GM12875 (cell line): Measurements from ENCODE around the gene BAMBI.

Source experiments
- H3K4me3 ChIP-seq: one replicate; pipeline ENCODE4 v1.5.1; 2011; ENCODE audit warnings: low read depth, low read length, control low read depth
- TF ChIP-seq, protein P1 (sequence below): IDR thresholded peaks from 2 replicates; pipeline ENCODE4 v1.5.1; 2011; ENCODE audit warnings: low read depth, mild to moderate bottlenecking, control low read depth, inconsistent platforms, low read length, moderate library complexity, borderline replicate concordance; ENCODE audit not compliant: insufficient read depth

Gene BAMBI

GRCh38 chr10:28663576-28664368 lies 13.5 kb upstream of the BAMBI start:
- no peak overlapping the region for H3K4me3 ChIP-seq
- TF ChIP-seq, protein P1, sequence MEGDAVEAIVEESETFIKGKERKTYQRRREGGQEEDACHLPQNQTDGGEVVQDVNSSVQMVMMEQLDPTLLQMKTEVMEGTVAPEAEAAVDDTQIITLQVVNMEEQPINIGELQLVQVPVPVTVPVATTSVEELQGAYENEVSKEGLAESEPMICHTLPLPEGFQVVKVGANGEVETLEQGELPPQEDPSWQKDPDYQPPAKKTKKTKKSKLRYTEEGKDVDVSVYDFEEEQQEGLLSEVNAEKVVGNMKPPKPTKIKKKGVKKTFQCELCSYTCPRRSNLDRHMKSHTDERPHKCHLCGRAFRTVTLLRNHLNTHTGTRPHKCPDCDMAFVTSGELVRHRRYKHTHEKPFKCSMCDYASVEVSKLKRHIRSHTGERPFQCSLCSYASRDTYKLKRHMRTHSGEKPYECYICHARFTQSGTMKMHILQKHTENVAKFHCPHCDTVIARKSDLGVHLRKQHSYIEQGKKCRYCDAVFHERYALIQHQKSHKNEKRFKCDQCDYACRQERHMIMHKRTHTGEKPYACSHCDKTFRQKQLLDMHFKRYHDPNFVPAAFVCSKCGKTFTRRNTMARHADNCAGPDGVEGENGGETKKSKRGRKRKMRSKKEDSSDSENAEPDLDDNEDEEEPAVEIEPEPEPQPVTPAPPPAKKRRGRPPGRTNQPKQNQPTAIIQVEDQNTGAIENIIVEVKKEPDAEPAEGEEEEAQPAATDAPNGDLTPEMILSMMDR: peak; percentile 88

DNA sequence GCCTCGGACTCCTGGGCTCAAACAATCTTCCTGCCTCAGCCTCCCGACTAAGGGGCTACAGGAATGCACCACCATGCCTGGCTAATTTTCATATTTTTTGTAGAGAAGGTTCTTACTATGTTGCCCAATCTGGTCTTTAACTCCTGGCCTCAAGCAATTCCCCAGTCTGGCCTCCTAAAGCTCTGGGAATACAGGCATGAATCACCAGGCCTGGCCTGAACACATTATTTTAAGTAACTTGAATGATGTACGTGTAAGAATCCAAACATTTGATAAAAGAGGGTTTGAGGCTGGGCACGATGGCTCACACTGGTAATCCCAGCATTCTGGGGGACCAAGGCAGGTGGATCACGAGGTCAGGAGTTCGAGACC lies 13.0 kb upstream of the BAMBI start:
- TF ChIP-seq, protein P1: no peak
- H3K4me3 ChIP-seq: no peak overlapping the region

DNA sequence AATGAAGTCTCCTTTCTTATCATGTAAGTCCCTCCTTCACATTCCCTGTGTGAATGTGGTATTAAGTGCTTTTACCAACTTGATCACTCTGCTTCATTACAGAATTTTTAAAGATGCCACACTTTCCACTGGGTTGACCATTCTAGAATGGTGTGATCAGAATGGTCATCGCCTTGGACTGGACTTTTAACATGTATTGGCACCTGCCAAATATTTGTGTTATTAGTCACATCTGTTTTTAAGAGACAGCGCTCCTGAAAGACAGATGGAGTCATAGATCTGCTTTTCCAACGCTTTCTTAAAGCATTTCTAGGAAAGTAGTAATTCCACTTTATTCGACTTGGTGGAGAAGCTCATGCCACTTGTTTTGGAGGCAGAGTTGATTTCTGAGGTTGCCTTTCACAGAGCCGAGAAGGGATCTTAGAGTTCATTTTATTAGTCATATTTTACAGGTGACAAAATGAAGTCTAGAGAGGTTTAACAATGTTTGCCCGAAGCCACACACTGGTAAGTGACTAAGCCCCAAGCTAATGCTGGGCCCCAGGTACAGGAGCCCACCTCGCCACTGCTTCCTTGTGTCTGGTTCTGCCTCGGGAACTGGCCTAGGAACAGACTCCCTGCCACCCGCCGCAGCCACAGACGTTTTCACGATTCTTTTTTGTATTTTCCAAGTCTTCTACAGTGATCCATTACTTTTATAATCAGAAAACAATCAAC lies 10.4 kb upstream of the BAMBI start:
- no peak overlapping the region for H3K4me3 ChIP-seq
- TF ChIP-seq, protein P1: no peak

- H3K4me3 ChIP-seq: no peak overlapping the region
- TF ChIP-seq, protein P1: no peak
Observed at GRCh38 chr10:28668363-28669226, 8.7 kb upstream of the BAMBI start.

DNA sequence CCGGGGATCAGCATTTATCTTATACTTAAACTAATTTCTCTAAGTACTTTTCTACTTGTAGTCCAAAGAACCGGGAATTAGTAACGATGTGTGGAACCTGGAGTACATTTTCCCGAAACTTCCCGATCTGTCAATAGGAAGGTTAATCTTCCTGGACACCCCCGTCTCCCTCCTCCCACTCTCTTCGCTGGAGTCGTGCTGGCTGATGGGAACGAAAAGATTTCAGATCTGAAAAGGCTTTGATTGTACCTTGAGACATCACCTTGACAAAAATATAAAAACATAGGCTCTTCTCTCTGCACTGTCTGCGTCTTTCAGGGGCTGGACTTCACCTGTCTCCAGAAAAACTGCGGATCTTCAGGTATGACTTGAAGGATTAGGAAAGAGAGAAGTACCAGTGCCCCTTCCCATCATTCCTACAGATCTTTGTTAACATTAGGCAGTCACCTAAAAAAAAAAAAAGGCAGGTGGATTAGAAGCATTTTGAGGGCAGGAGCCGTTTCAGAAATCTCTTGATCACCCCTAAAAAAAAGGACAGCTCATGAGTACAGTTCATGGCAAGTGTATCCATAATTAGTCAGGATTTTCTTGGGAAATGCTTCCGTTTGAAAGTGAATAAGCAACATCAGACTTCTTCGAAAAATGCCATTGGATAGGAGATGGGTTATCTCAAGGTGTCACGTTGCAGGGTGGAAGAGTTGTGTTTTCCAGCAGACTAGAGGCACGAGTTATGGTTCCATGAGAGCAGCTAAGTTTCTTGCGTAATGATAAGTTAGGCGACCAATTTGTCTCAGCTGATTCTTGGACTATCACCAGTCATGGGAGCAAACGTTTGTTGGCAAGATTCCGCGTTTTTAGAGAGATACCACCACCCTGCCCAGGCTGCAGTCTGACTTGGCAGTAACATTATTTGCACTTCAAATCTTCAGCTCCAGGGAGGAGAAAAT lies 7.8 kb upstream of the BAMBI start:
- H3K4me3 ChIP-seq: no peak overlapping the region
- TF ChIP-seq, protein P1: no peak

DNA sequence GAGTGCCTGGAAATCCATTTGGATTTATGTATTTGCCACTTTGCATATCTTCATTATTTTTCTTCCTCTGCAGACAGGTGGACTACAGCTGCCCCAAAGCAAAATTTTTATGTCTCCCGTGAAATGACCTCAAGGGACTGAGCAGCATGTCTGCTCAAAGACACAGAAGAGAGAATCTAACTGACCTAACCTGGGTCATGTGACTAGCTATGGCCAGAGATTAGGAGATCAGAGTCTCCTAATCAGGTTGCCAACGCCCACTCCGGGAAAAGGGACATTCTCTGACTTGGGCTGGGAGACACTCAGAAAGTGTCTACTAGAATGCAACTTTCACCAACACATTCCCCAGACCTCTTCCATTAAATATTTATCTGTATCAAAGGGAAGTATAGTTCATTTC lies 2.5 kb upstream of the BAMBI start:
- TF ChIP-seq, protein P1: no peak
- H3K4me3 ChIP-seq: no peak overlapping the region
